Suprapubic skin (tissue), 3 donors: ENCODE measurements around the gene GAPT.

Experiments
- CTCF ChIP-seq, 2 donors: fragments of 200-600 bp in 1 of 2; fragments of 450-650 bp in 1 of 2; sonication (generic) in 1 of 2; IDR thresholded peaks; one replicate each; pipeline ENCODE4 v1.5.1; 2016 to 2019; ENCODE audit warnings: antibody characterized with exemption in 2 of 2, mild to moderate bottlenecking in 1 of 2, moderate library complexity in 1 of 2
- POLR2A ChIP-seq, 2 donors: fragments of 450-650 bp; IDR thresholded peaks; one replicate each; pipeline ENCODE4 v1.6.1; 2017; ENCODE audit warnings: antibody characterized with exemption in 2 of 2, mild to moderate bottlenecking in 2 of 2, moderate library complexity in 2 of 2

GRCh38 chr5:58507715-58508114 is 16.5 kb downstream of the GAPT start:
- no peak for TF ChIP-seq CTCF (IDR thresholded peaks at IDR 0.05)
- no peak for TF ChIP-seq POLR2A (IDR thresholded peaks at IDR 0.05)
